ENCODE results near the gene CAMTA1. TPM values are rescaled to one million over a fixed set of nuclear protein-coding genes. Genes with fewer than 3 reads are reported as not detected.

CAMTA1 gene
- polyA plus RNA-seq, 3 donors, result 82.3 to 84.7 (median 83.6) TPM

DNA sequence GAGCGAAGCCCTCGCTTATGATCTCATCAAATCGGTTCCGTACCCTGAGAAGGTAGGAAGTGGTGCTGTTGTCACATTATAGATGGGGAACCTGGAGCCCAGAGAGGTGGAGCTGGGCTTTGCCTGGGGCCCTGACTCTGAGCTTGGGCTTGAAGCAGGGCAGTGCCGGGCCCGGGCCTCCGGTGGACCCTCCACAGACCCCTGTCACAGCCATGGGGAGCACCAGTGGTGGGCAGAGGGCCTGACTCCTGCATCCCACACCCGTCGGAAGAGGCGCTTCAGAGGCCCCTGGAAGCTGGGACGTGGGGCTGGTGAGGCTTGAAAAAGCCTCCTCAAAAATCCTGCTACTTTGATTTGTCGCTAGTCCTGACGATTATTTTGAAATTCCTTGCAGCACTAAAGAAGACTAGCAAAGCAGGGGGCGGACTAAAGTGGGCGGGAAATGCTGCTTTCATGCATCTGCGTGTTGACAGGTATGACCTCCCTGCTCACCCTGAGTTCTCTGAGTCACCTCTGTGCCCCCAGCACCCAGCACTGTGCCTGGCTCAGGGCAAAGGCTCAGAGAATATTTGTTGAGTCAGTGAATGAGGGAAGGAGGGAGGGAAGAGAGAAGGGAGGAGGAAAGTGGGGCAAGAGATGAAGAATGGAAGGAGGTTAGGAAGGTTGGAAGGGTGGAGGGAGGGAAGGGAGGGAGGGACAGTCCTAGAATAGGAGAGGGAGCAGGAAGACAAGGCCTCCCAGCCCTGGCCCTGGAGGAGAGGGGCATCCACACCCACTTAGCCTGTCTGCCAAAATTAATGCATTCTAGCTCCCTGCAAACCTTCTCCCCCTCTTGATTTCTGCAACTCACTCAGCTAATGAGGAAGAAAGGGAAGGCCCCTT is 723.0 kb downstream of the CAMTA1 start:
- DNase-seq (ENCODE audit: low read depth in 3 of 3, low spot score in 2 of 3), result no peak

DNA sequence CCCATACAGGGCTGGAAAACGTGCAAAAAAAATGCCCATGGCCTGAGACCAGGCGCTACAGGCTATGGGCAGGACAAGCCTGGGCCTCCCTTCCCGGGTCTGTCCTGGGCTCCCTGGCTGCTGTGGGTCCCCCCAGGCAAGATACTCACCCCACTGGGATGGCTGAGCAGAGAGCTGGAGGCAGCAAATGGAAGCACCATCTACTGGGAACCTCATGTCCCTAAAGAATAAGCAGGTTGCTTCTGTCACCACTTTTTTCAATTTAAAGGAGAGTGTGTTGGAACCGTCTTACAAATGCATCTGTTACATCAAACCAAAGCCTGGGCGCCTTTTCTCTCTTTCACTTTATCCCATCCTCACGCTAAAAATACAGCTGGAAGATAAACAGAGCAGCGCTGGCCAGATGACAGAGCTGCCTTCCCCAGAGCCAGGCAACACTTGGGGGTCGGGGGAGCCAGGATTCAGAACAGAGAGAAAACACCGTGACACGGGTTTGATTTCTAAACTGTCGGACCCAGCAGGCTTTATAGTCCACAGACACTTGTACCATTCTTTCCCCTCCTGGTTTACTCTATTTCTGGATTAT is 723.8 kb downstream of the CAMTA1 start:
- DNase-seq (ENCODE audit: low read depth in 3 of 3, low spot score in 2 of 3), result no peak

DNA sequence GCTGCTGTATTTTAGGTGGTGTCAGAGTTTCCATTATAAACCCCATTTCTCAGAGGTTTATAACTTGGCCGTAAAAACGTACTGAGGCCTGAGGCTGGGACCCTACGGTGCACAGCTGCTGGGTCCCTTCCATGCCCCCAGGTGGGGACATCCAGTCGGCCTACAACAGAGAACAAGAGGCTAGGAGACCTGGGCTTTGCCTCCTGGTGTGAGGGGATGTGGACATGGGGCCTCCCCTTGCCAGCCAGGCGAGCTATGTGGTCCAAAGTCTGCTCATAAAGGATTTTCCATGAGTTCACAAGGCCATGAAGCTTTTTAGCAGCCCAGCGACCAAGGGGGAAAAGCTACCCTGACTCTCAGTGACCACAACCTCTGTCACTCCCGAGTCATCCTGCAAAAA is 724.3 kb downstream of the CAMTA1 start:
- DNase-seq (ENCODE audit: low read depth in 3 of 3, low spot score in 2 of 3), result no peak

DNA sequence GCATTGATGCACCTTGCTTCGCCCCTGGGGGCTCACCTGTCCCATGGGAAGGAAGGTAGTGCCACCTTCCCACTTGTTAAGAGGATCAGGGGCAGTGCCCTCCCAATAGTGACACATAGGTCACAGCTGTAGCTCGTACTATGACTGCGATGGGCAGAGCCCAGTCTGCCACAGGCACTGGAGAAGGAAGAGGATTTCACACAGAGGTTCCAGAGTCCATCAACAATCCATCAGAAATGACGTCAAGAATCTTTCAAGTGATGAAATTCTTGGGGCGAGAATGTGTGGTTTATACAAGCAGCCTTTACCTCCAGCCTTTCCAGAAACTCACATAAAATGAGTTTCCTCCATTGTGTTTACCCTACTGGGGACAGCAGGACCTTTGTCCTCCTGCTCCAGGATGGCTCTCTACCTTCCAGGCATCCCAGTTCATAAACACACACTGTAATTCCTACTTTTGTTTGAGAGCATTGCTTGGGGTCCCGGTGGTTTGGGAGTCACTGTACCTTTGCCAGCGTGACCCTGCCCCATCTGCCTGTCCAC is 725.2 kb downstream of the CAMTA1 start:
- DNase-seq (ENCODE audit: low read depth in 3 of 3, low spot score in 2 of 3), result no peak

DNA sequence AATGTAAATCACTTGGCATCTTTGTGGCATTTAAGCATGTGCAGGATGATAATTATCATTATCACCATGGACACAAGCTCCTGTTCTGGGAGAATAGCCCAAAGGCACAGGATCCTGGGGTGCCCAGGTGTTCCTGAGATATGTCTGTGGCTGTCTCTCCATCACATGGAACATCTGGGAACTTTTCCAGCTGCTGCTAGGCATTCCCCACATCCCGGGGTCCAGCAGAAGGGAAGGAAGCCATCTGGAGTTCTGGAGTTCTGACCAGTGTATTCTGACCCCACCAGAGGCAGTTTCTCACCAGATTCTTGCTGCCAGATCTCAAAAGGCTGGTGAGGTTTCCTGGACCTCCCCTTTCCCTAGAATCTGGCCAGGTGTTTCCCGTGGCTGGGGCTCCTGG is 726.1 kb downstream of the CAMTA1 start:
- no peak for DNase-seq (ENCODE audit: low read depth in 3 of 3, low spot score in 2 of 3)

- DNase-seq (ENCODE audit: low read depth in 3 of 3, low spot score in 2 of 3), result no peak
Observed at GRCh38 chr1:7513081-7513480, 727.8 kb downstream of the CAMTA1 start.

DNA sequence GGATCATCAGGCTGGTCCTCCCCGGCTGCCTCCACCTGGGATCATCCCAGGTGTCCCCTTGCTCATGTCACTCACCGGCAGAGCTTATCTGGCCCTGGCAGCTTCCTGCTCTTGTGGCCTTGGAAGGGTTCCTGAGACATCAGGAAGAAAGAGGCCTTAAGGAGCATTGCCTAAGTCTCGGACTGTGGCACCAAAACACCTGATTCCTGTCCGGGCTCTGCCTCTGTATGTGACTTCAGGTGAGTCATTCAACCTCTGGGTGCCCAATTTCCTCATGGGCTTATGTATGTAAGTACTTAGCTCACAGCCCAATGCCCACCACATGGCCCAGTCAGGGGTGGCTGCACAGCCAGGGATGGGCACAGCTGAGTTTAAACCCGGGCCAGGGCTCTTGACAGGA is 729.9 kb downstream of the CAMTA1 start:
- DNase-seq (ENCODE audit: low read depth in 3 of 3, low spot score in 2 of 3), result no peak

DNA sequence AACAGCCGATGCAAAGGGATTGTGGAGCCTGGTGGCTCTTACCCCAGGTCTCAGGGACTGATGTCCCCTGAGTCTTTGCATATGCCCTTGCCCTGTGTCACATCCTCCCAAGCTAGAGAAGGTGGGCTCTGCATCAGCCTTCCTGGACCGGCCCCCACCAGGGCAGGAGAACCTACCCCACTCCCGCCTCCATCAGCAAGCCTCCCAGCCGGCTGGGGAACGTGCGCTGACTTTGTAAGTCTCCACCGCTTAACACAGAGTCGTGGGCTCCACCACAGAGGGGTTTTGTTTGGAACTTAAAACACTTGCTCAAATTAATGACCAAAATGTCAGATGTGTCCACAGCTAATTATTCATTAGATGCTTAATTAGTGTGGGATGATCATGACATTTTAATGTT is 730.6 kb downstream of the CAMTA1 start:
- DNase-seq (ENCODE audit: low read depth in 3 of 3, low spot score in 2 of 3), result no peak

DNA sequence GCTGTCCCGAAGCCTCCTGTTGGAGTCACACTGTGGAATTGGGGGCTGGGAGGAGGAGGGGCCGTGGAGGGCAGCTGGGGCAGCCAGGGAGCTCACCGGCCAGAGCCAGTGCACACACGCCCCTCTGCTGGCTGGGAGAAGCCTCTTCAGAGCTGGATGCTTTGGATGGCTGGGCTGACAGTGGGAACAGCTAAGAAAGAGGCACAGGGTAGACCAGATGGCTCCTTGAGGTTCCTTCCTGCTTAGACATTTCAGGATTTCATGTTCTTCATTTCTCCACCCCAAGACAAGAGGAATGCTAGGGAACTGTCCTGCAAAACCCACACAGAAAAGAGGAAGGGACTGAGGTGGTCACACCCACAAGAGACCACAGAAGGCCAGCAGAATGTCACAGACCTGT is 731.1 kb downstream of the CAMTA1 start:
- DNase-seq (ENCODE audit: low read depth in 3 of 3, low spot score in 2 of 3), result no peak

- no peak for DNase-seq (ENCODE audit: low read depth in 3 of 3, low spot score in 2 of 3)
Observed at GRCh38 chr1:7516929-7517328, 731.7 kb downstream of the CAMTA1 start.

- no peak for DNase-seq (ENCODE audit: low read depth in 3 of 3, low spot score in 2 of 3)
Observed at GRCh38 chr1:7517611-7518330, 732.5 kb downstream of the CAMTA1 start.

DNA sequence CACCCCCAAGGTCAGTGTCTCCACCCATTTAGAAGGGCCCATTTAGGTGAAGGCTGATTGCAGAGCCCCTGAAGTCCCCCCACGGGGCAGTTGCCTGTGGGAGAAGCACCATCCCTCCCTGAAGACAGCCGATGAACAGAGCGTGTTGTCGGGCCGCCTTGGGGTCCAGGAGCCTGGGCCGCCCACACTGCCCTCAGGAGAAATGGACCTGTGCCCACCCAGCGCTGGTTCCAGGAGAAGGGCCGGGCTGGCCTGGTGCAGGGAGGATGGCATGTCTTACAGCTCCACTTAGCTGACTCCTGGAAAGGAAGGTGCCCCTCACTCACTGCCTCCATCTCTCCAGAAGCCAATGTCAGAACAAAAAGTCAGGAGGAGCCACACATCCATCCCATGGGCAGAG is 733.2 kb downstream of the CAMTA1 start:
- DNase-seq (ENCODE audit: low read depth in 3 of 3, low spot score in 2 of 3), result no peak

- no peak for DNase-seq (ENCODE audit: low read depth in 3 of 3, low spot score in 2 of 3)
Observed at GRCh38 chr1:7519181-7519860, 734.1 kb downstream of the CAMTA1 start.

DNA sequence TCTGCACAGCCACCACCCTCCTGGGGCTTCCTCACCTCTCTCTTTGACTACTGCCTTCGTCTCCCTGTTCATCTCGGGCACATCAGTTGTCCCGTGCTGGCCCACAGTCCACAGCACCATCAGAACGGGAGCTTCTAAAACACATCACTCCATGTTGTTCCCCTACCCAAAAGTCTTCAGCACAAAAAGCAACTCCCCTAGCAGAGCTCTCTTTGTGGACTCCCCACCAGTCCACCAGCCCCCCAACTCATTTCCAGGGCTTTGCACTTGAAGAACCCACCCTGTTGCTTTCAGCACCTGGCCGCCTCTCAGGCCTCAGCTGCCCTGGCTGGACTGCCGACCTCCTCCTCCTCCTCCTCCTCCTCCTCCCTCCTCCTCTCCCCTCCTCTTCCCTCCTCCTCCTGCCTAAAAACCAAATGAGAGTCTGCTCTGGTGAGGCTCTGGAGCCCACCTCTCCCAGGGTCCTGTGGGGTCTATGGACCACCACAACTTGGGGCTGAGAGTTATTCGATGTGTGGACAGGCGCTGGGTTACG is 734.7 kb downstream of the CAMTA1 start:
- DNase-seq (ENCODE audit: low read depth in 3 of 3, low spot score in 2 of 3), result no peak

GRCh38 chr1:7520496-7520895 is 735.2 kb downstream of the CAMTA1 start:
- DNase-seq (ENCODE audit: low read depth in 3 of 3, low spot score in 2 of 3), result no peak

GRCh38 chr1:7524341-7525337 is 739.4 kb downstream of the CAMTA1 start:
- no peak for DNase-seq (ENCODE audit: low read depth in 3 of 3, low spot score in 2 of 3)

GRCh38 chr1:7525338-7526063 is 740.2 kb downstream of the CAMTA1 start:
- no peak for DNase-seq (ENCODE audit: low read depth in 3 of 3, low spot score in 2 of 3)

- no peak for DNase-seq (ENCODE audit: low read depth in 3 of 3, low spot score in 2 of 3)
Observed at GRCh38 chr1:7526196-7526866, 741.1 kb downstream of the CAMTA1 start.
